Panc1 (cell line): ENCODE measurements around the gene DHCR7. TPM values are rescaled to one million over a fixed set of nuclear protein-coding genes. Genes with fewer than 3 reads are reported as not detected.

Source experiments
- ATAC-seq: fragments of 200-7000 bp; cut with Tn5 transposase; 2 replicates; pipeline ENCODE4 v1.9.1; 2020; ENCODE audit warnings: mild to moderate bottlenecking, moderate library complexity
- BruUV-seq: library from RNA; stranded (reverse); fragments of 400-500 nt; replicated peaks from 2 replicates; lab custom pipeline; 2021; lab: Mats Ljungman, UMichigan
- CTCF ChIA-PET: fragments of 300-600 bp; sonication (Branson Sonifier 250); formaldehyde crosslinking; loops from one replicate; lab custom pipeline; 2022; ENCODE audit warnings: antibody characterized with exemption; lab: Charles Lee
- POLR2A ChIA-PET: fragments of 300-600 bp; sonication (Branson Sonifier 250); formaldehyde crosslinking; loops from one replicate; lab custom pipeline; 2022; ENCODE audit warnings: antibody characterized with exemption; lab: Charles Lee
- DNase-seq: peaks from one replicate; pipeline ENCODE4 v3.0.0-alpha.2; 2010; ENCODE audit warnings: low read depth, low spot score
- H3K27ac ChIP-seq: 2 replicates; pipeline ENCODE4 v1.5.1; 2011; ENCODE audit warnings: mild to moderate bottlenecking, low read length, inconsistent platforms
- H3K27me3 ChIP-seq: fragments of 200-500 bp; sonication (Bioruptor generic); 2 replicates; pipeline ENCODE4 v1.6.0; 2014; ENCODE audit warnings: low read length, inconsistent platforms; ENCODE audit not compliant: control insufficient read depth, insufficient read depth
- H3K36me3 ChIP-seq: fragments of 200-500 bp; sonication (Bioruptor generic); 2 replicates; pipeline ENCODE4 v1.5.1; 2014; ENCODE audit warnings: inconsistent platforms, mild to moderate bottlenecking, low read length, moderate library complexity; ENCODE audit not compliant: control insufficient read depth, insufficient read depth
- H3K4me1 ChIP-seq: 2 replicates; pipeline ENCODE4 v1.5.1; 2011; ENCODE audit warnings: inconsistent platforms, mild to moderate bottlenecking, low read length, moderate library complexity; ENCODE audit not compliant: control insufficient read depth, insufficient read depth
- H3K4me3 ChIP-seq, 2 experiments: 2 replicates each; pipeline ENCODE4 v1.5.1; 2011 to 2012; ENCODE audit warnings: low read depth in 2 of 2, low read length in 2 of 2, mild to moderate bottlenecking in 2 of 2, inconsistent platforms in 1 of 2, moderate library complexity in 1 of 2
- H3K9me3 ChIP-seq: fragments of 200-500 bp; sonication (Bioruptor generic); 2 replicates; pipeline ENCODE4 v1.5.1; 2014; ENCODE audit warnings: low read depth, mild to moderate bottlenecking, inconsistent platforms, low read length, moderate library complexity; ENCODE audit not compliant: control insufficient read depth, insufficient read depth
- POLR2AphosphoS5 ChIP-seq: IDR thresholded peaks from 2 replicates; pipeline ENCODE4 v1.6.1; 2012; ENCODE audit warnings: mild to moderate bottlenecking, low read depth, low read length, moderate library complexity
- SIN3A ChIP-seq: IDR thresholded peaks from 2 replicates; pipeline ENCODE4 v1.6.1; 2012; ENCODE audit warnings: low read depth, mild to moderate bottlenecking, low read length, moderate library complexity, borderline replicate concordance; ENCODE audit not compliant: insufficient read depth
- TCF7L2 ChIP-seq: IDR thresholded peaks from 2 replicates; pipeline ENCODE4 v1.6.1; 2011; ENCODE audit warnings: mild to moderate bottlenecking, low read depth, low read length, inconsistent platforms
- in situ Hi-C: cut with HindIII; loops from 2 replicates; pipeline ENCODE4 v1.10.0; 2016; ENCODE audit warnings: low sequenced_read_pairs, low pct_unique_long_range_greater_than_20kb
- intact Hi-C: fragments of 100-400 bp; cut with micrococcal nuclease; formaldehyde crosslinking; loops from one replicate; pipeline ENCODE4 v1.10.0; 2022; ENCODE audit not compliant: unreplicated experiment
- total RNA-seq: library from RNA; stranded (reverse); gene quantifications from one replicate; pipeline ENCODE4 v1.2.1, GENCODE V29; 2021; ENCODE audit not compliant: unreplicated experiment
- TF ChIP-seq, protein P1 (sequence below), 2 experiments: IDR thresholded peaks; 2 replicates each; pipeline ENCODE4 v1.6.1; 2011 to 2012; ENCODE audit warnings: low read depth in 2 of 2, control low read depth in 1 of 2, low read length in 1 of 2, mild to moderate bottlenecking in 1 of 2, moderate library complexity in 1 of 2; ENCODE audit not compliant: insufficient read depth in 1 of 2
- TF ChIP-seq, protein P2 (sequence below): fragments of 450-650 bp; IDR thresholded peaks from 2 replicates; pipeline ENCODE4 v1.5.1; 2017; ENCODE audit warnings: mild to moderate bottlenecking

The DHCR7 gene
- total RNA-seq, 1 experiment from 2014 or later: 356 TPM

DNA sequence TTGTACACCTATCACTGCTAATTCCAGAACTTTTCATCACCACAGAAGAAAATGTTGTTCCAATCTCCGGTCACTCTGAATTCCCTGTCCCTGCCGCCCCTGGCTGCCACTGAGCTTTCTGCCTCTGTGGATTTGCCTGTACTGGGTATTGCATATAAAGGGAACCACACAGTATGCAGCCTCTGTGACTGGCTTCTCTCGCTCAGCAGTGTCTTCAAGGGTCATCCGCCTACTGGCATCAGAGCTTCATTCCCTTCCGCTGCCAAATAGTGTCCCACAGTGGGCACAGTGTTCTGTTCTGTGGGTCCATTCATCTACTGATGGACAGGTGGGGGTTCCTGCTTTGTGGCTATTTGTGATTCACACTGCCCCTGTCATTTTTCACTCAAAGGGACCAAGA lies 5.3 kb downstream of the DHCR7 start:
- CTCF ChIA-PET: interaction anchor here (0.6 kb wide), 1 partner anchor 21 kb away, joined by 3 read pairs; no protein-coding TSS in a partner anchor
- in situ Hi-C loops: no loop called here

DNA sequence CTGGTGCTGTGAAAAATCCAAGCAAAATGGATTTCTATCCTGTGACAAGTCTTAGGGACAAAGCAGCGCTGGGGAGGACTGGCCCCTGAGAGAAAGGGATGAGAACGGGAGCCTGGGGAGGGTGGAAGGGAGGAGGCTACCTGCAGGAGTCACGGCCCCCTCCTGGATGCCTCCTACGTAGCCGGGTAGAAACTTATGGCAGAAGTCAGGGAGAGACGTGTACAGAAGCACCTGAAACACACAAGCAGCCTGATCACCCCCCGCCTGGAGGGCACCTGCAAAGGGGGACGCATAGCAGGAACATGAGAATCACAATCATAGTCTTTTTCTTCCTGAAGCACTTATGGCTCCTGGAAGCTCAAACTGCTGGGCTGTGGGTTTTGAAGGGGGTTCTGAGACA lies 6.1 kb downstream of the DHCR7 start:
- Histone ChIP-seq H3K27me3 (no peaks in the 10 kb centered on the region), H3K4me3 (no peak overlapping the region), H3K9me3 (peaks cover 7% of the 10 kb centered on the region; the same call in 1 of the 2 replicates), H3K4me1 (peaks cover 2% of the 10 kb centered on the region; the same call in 1 of the 2 replicates), H3K36me3 (peaks cover 2% of the 10 kb centered on the region), H3K27ac (no peak overlapping the region)
- ATAC-seq: no peak
- DNase-seq: no peak
- BruUV-seq: no TSS peak
- ChIA-PET POLR2A (no interaction called here), CTCF (interaction anchor here (0.6 kb wide), 1 partner anchor 20 kb away, joined by 3 read pairs; no protein-coding TSS in a partner anchor)
- in situ Hi-C loops: no loop called here
- no peak for TF ChIP-seq TCF7L2
- TF ChIP-seq, protein P1, sequence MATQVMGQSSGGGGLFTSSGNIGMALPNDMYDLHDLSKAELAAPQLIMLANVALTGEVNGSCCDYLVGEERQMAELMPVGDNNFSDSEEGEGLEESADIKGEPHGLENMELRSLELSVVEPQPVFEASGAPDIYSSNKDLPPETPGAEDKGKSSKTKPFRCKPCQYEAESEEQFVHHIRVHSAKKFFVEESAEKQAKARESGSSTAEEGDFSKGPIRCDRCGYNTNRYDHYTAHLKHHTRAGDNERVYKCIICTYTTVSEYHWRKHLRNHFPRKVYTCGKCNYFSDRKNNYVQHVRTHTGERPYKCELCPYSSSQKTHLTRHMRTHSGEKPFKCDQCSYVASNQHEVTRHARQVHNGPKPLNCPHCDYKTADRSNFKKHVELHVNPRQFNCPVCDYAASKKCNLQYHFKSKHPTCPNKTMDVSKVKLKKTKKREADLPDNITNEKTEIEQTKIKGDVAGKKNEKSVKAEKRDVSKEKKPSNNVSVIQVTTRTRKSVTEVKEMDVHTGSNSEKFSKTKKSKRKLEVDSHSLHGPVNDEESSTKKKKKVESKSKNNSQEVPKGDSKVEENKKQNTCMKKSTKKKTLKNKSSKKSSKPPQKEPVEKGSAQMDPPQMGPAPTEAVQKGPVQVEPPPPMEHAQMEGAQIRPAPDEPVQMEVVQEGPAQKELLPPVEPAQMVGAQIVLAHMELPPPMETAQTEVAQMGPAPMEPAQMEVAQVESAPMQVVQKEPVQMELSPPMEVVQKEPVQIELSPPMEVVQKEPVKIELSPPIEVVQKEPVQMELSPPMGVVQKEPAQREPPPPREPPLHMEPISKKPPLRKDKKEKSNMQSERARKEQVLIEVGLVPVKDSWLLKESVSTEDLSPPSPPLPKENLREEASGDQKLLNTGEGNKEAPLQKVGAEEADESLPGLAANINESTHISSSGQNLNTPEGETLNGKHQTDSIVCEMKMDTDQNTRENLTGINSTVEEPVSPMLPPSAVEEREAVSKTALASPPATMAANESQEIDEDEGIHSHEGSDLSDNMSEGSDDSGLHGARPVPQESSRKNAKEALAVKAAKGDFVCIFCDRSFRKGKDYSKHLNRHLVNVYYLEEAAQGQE (IDR thresholded peaks at IDR 0.05; ENCODE audit: insufficient read depth in 1 of 2, low read depth in 2 of 2, low read length in 1 of 2): no peak
- TF ChIP-seq SIN3A: no peak
- TF ChIP-seq, protein P2, sequence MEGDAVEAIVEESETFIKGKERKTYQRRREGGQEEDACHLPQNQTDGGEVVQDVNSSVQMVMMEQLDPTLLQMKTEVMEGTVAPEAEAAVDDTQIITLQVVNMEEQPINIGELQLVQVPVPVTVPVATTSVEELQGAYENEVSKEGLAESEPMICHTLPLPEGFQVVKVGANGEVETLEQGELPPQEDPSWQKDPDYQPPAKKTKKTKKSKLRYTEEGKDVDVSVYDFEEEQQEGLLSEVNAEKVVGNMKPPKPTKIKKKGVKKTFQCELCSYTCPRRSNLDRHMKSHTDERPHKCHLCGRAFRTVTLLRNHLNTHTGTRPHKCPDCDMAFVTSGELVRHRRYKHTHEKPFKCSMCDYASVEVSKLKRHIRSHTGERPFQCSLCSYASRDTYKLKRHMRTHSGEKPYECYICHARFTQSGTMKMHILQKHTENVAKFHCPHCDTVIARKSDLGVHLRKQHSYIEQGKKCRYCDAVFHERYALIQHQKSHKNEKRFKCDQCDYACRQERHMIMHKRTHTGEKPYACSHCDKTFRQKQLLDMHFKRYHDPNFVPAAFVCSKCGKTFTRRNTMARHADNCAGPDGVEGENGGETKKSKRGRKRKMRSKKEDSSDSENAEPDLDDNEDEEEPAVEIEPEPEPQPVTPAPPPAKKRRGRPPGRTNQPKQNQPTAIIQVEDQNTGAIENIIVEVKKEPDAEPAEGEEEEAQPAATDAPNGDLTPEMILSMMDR: no peak
- no peak for TF ChIP-seq POLR2AphosphoS5
- intact Hi-C loops: no loop called here

More for the DNA sequence above, 5.3 kb downstream of the DHCR7 start:
- DNase-seq (no peak), ATAC-seq (no peak)
- TF ChIP-seq POLR2AphosphoS5 (no peak), SIN3A (no peak), TCF7L2 (no peak)
- TF ChIP-seq, protein P2: no peak
- TF ChIP-seq, protein P1 (IDR thresholded peaks at IDR 0.05; ENCODE audit: insufficient read depth in 1 of 2, low read depth in 2 of 2, low read length in 1 of 2): no peak
- intact Hi-C loops: no loop called here
- Histone ChIP-seq H3K9me3 (peaks cover 7% of the 10 kb centered on the region; the same call in 1 of the 2 replicates), H3K4me3 (no peak overlapping the region), H3K4me1 (peaks cover 5% of the 10 kb centered on the region; the same call in 1 of the 2 replicates), H3K27ac (no peak overlapping the region), H3K27me3 (no peaks in the 10 kb centered on the region), H3K36me3 (peaks cover 2% of the 10 kb centered on the region)
- BruUV-seq: no TSS peak
- POLR2A ChIA-PET: no interaction called here
